ENCODE results near the gene CCR7.

- no peak for TF ChIP-seq CTCF (IDR thresholded peaks at IDR 0.05)
- TF ChIP-seq POLR2A (IDR thresholded peaks at IDR 0.05): no peak
- no peak for TF ChIP-seq EP300 (IDR thresholded peaks at IDR 0.05)
Observed at GRCh38 chr17:40574292-40574691, 9.0 kb upstream of the CCR7 start.

Measured in tibial nerve (tissue), 4 donors.